Measurements from ENCODE around the gene AGAP5. TPM values are rescaled to one million over a fixed set of nuclear protein-coding genes. Genes with fewer than 3 reads are reported as not detected.

The AGAP5 gene
- total RNA-seq, 4 donors from 2014 or later, result 4.3 to 8.8 (median 5.4) TPM

DNA sequence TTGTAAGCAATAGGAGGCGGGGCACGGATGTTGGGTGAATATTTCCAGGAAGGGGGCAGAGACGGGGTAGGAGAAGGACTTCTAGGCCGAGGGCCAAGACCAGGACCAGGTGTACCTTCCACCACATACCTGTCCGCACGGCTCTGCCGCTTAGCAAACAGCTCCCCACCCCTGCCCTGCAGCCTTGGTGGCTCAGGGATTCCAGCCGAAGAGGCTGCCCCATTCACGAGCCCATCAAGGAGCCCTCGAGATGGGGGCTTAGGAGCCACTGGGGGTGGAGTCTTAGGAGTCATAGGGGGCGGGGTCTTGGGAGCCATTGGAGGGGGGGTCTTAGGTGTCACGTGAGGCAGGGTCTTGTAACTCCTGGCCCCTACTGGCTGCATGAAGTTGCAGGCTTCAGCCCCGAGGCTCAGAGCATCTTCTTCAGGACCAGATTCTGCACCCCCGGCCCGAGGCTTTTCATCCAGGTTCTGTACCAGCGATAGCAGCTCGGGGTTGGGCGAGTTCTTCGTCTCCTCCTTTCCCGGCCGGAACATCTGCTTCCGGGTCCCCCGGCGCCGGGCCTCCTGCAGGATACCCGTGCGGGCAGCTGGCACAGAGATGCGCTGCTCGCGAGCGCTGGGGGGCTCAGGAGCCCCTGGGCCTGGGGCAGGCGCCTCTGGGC lies 50.6 kb downstream of the AGAP5 start:
- ATAC-seq (ENCODE audit: low FRiP score), result peak; percentile 58
- DNase-seq (ENCODE audit: low spot score), result no peak
- TF ChIP-seq, protein P1, sequence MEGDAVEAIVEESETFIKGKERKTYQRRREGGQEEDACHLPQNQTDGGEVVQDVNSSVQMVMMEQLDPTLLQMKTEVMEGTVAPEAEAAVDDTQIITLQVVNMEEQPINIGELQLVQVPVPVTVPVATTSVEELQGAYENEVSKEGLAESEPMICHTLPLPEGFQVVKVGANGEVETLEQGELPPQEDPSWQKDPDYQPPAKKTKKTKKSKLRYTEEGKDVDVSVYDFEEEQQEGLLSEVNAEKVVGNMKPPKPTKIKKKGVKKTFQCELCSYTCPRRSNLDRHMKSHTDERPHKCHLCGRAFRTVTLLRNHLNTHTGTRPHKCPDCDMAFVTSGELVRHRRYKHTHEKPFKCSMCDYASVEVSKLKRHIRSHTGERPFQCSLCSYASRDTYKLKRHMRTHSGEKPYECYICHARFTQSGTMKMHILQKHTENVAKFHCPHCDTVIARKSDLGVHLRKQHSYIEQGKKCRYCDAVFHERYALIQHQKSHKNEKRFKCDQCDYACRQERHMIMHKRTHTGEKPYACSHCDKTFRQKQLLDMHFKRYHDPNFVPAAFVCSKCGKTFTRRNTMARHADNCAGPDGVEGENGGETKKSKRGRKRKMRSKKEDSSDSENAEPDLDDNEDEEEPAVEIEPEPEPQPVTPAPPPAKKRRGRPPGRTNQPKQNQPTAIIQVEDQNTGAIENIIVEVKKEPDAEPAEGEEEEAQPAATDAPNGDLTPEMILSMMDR (IDR thresholded peaks at IDR 0.05), result no peak

DNA sequence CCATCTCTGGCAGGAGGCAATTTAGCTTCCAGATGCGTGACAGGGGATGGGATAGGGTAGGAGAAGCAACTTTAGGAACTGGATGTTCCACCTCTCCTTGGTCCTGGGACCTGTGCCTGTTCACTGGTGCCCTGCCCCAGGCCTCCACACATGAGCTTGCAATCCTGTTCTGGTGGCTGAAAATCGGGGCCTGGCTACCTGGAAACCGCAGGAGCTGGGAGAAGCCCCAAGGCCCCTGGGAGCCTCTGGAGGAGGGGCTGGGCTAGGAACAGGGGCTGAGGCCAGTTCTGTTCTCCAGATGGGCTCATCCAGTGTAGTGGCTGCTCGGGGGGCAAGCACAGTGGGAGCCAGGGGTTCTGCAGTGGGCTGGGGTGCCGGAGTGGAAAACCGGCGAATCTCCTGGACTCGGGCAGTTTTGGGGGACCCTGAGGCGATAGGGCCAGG lies 51.3 kb downstream of the AGAP5 start:
- TF ChIP-seq, protein P1 (IDR thresholded peaks at IDR 0.05), result no peak
- DNase-seq (ENCODE audit: low spot score) (no peak), ATAC-seq (ENCODE audit: low FRiP score) (no peak)

- TF ChIP-seq, protein P1 (IDR thresholded peaks at IDR 0.05), result no peak
- ATAC-seq (ENCODE audit: low FRiP score) (no peak), DNase-seq (ENCODE audit: low spot score) (no peak)
Measured at GRCh38 chr10:73645251-73645650, 52.7 kb downstream of the AGAP5 start.

GRCh38 chr10:73644767-73645166 lies 53.1 kb downstream of the AGAP5 start:
- ATAC-seq (ENCODE audit: low FRiP score) (no peak), DNase-seq (ENCODE audit: low spot score) (no peak)
- TF ChIP-seq, protein P1 (IDR thresholded peaks at IDR 0.05), result no peak

DNA sequence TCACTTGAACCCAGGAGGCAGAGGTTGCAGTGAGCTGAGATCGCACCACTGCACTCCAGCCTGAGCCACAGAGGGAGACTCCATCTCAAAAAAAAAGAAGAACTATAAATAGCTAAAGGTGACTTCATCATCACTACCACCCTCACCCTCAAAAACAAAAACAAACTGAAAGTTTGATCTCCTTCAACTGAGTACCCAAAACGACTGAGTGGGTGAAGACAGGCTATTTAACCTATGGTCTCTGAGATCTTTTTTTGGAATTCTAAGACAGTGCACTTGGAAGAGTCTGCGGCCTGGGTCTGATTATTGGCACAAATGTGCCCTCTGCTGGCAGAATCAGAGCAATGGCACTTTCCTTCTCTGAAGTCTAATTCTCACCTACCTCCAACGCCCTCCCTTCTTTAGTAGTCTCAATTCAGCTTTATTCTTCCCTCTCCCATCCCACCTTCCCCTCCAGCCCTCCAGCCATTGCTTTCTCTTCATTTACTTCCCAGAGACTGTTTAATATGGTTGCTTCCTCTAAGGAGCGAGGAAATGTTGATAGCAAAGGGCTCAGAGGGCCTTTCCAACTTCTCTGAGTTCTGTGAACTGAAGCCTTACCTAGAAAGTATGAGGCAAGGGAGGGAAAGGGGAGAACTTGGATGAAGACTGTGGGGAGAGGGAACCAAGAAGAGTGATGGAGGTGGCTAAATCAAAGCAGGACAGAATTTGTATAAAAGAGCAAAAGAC lies 53.7 kb downstream of the AGAP5 start:
- DNase-seq (ENCODE audit: low spot score) (no peak), ATAC-seq (ENCODE audit: low FRiP score) (peak; percentile 55)
- TF ChIP-seq, protein P1 (IDR thresholded peaks at IDR 0.05), result peak in 1 of 3 donors; percentile 24

- no peak for DNase-seq (ENCODE audit: low spot score)
- ATAC-seq (ENCODE audit: low FRiP score), result no peak
Measured at GRCh38 chr10:73643362-73643761, 54.5 kb downstream of the AGAP5 start.

More at GRCh38 chr10:73643362-73643761, 54.5 kb downstream of the AGAP5 start:
- TF ChIP-seq, protein P1 (IDR thresholded peaks at IDR 0.05), result no peak

Data from omental fat pad (tissue), 4 donors.